Endothelial cell of umbilical vein (primary cell): ENCODE measurements around the gene TTR.

Experiments used
- POLR2A ChIP-seq: IDR thresholded peaks from 2 replicates; pipeline ENCODE4 v1.6.1; 2012; ENCODE audit warnings: low read depth, mild to moderate bottlenecking, control low read depth, low read length
- TF ChIP-seq, protein P1 (sequence below), 2 donors: IDR thresholded peaks; 1 replicate in 1 of 2; 2 replicates in 1 of 2; pipeline ENCODE4 v1.5.1; 2011; ENCODE audit warnings: low read length in 2 of 2, mild to moderate bottlenecking in 2 of 2, moderate library complexity in 2 of 2, control low read depth in 1 of 2, inconsistent platforms in 1 of 2, low read depth in 1 of 2; ENCODE audit not compliant: insufficient read depth in 1 of 2; ENCODE audit errors: extremely low read depth in 1 of 2

GRCh38 chr18:31573051-31573450, 18.6 kb upstream of the TTR start:
- TF ChIP-seq, protein P1, sequence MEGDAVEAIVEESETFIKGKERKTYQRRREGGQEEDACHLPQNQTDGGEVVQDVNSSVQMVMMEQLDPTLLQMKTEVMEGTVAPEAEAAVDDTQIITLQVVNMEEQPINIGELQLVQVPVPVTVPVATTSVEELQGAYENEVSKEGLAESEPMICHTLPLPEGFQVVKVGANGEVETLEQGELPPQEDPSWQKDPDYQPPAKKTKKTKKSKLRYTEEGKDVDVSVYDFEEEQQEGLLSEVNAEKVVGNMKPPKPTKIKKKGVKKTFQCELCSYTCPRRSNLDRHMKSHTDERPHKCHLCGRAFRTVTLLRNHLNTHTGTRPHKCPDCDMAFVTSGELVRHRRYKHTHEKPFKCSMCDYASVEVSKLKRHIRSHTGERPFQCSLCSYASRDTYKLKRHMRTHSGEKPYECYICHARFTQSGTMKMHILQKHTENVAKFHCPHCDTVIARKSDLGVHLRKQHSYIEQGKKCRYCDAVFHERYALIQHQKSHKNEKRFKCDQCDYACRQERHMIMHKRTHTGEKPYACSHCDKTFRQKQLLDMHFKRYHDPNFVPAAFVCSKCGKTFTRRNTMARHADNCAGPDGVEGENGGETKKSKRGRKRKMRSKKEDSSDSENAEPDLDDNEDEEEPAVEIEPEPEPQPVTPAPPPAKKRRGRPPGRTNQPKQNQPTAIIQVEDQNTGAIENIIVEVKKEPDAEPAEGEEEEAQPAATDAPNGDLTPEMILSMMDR (IDR thresholded peaks at IDR 0.05; ENCODE audit: extremely low read depth in 1 of 2, insufficient read depth in 1 of 2, low read depth in 1 of 2, low read length in 2 of 2): no peak
- no peak for TF ChIP-seq POLR2A
